22Rv1 (cell line): ENCODE data around the gene ZNF211.

Source experiments
- ZFX ChIP-seq: fragments of 450-650 bp; IDR thresholded peaks from 2 replicates; pipeline ENCODE4 v1.6.1; 2017; ENCODE audit warnings: antibody characterized with exemption, borderline replicate concordance
- TF ChIP-seq, protein P1 (sequence below): fragments of 450-650 bp; IDR thresholded peaks from 2 replicates; pipeline ENCODE4 v1.5.1; 2017; ENCODE audit warnings: mild to moderate bottlenecking

- TF ChIP-seq, protein P1, sequence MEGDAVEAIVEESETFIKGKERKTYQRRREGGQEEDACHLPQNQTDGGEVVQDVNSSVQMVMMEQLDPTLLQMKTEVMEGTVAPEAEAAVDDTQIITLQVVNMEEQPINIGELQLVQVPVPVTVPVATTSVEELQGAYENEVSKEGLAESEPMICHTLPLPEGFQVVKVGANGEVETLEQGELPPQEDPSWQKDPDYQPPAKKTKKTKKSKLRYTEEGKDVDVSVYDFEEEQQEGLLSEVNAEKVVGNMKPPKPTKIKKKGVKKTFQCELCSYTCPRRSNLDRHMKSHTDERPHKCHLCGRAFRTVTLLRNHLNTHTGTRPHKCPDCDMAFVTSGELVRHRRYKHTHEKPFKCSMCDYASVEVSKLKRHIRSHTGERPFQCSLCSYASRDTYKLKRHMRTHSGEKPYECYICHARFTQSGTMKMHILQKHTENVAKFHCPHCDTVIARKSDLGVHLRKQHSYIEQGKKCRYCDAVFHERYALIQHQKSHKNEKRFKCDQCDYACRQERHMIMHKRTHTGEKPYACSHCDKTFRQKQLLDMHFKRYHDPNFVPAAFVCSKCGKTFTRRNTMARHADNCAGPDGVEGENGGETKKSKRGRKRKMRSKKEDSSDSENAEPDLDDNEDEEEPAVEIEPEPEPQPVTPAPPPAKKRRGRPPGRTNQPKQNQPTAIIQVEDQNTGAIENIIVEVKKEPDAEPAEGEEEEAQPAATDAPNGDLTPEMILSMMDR: no peak
- TF ChIP-seq ZFX: no peak
Observed at GRCh38 chr19:57613941-57614743, 18.8 kb upstream of the ZNF211 start, which contains the start of gene ZNF134.
